NCI-H2107 treated with DMSO at 0.1 percent for 48 hours (cell line): ENCODE results near the gene KDM5C.
"Not testable (repeated sequence)": the region's sequence is repeated elsewhere in the genome, so short reads cannot be mapped to it uniquely, and the experiment has no call there.

ENCODE experiments used
- DNase-seq: peaks from one replicate; lab custom pipeline; 2025; ENCODE audit not compliant: unreplicated experiment; lab: John Stamatoyannopoulos, UW

KDM5C gene

DNA sequence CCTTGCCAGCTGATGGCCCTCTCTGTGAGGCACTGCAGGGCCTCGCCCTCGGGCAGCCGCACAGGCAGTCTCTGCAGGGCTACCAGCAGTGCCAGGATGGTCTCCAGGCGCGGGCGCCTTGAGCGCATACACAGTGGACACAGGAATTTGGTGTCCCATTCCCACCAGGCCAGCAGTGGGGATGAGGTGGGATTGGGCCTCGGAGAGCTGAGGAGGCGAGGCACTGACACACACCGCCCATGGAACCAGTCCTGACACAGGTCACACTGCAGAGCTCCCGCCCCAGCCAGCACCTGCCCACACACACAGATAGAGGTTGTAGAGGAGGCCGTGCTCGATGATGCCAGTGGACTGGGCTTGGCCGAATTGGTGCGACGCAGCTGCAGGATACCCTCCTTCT, 30.7 kb downstream of the KDM5C start:
- DNase-seq, result no peak

- no peak for DNase-seq
Measured at GRCh38 chrX:53193093-53193492, 31.9 kb downstream of the KDM5C start.

DNA sequence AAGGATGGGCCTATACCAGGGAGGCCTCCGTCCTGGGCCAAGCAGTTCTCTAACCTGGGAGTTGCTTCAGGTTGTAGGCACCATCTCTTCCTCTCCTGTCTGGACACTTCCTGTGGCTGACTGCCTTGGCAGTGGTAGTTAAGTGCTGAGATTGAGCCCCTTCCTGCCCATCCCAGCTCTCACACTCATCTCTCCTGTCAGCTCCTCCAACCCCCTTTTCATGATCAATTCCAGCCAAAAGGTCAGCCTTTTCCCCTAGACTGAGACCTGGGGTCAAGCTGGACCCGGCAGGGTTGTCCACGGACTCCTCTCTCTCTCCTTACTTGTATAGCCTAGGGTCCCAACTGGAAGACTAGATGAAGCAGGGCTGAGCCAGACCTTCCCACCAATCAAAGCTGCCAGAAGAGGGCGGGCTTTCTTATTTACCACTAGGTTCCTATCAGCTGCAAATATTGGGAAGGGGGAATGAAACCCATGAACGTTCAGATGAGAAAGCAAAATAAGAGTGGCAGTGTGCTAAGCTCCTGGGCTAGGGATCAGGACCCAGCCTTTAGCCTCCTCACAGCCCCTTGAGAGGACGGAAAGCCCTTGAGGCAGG, 34.5 kb downstream of the KDM5C start:
- no peak for DNase-seq

DNA sequence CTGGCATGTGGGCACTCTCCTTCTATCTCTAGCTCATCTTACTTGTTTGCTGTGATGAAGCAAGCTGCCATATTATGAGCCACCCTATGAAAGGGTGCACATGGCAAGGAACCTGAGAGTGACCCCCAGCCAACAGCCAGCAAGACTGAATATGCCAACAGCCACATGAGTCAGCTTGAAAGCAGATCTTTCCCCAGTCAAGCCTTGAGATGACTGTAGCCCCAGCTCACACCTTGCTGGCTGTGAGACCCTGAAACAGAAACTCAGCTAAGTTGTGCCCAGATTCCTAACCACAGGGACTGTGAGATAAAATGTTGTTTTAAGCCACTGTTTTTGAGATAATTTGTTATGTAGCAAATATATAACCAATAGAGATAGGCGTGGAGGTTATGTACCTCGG, 36.2 kb downstream of the KDM5C start:
- no peak for DNase-seq

DNA sequence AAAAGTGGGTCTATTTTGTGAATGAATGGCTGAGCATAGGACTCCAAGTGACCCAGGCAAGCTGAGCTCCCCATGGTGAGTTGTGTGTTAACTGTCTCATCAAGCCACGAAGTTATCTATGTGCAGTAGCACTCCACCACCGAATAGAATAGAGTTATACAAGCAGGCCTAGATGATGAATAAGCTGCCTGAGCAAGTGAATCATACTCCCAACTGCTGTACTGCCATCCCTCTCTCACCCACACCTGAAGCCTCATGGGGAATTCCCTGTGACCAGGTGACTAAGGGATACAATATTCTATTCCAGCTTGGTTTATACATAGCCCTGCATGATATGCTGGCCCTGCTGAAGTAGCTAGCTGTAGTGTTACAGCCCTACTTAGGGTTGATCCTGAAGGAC, 38.7 kb downstream of the KDM5C start:
- no peak for DNase-seq

DNA sequence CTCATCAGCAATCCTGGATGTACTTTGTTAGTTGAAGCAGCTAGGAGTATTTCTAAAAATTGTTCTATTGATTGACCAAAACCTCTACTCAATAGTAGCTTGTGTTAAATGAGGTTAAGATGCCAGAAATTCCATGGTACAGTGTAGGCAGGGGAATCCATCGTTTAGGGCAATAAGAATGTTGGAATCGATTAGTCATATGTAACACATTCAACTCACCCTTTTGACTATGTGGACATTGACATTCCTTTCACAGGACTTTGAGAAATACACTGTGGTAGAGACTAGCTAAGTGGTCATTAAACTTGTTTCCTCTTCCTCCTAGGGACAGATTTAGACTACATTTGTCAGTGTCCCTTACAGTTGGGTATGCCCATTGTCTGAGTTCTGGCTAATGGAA, 40.2 kb downstream of the KDM5C start:
- DNase-seq, result no peak

- no peak for DNase-seq
Measured at GRCh38 chrX:53171356-53171755, 53.7 kb downstream of the KDM5C start.

GRCh38 chrX:53166103-53166502, 58.9 kb downstream of the KDM5C start:
- DNase-seq, result no peak

- DNase-seq, result not testable (repeated sequence)
Measured at GRCh38 chrX:53164566-53164965, 60.4 kb downstream of the KDM5C start.

DNA sequence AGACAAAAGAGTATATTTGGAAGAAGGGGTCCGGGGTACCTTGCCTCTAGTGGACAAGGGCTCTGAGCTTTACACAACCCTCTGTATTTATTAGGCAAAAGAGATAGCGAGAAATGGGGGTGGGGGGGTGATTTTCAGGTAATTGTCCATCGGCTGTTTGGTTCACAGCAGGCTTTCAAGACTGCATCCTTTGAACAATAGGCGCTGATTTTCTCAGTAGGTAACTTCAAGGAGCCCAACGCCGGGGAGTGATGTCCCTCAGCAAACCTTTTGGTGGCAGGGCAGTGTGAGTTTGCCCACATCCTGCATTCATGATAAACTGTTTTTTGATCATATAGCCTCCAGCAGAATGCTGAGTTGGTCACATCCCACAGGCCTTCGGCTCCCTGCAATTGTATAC, 61.6 kb downstream of the KDM5C start:
- DNase-seq, result no peak

DNA sequence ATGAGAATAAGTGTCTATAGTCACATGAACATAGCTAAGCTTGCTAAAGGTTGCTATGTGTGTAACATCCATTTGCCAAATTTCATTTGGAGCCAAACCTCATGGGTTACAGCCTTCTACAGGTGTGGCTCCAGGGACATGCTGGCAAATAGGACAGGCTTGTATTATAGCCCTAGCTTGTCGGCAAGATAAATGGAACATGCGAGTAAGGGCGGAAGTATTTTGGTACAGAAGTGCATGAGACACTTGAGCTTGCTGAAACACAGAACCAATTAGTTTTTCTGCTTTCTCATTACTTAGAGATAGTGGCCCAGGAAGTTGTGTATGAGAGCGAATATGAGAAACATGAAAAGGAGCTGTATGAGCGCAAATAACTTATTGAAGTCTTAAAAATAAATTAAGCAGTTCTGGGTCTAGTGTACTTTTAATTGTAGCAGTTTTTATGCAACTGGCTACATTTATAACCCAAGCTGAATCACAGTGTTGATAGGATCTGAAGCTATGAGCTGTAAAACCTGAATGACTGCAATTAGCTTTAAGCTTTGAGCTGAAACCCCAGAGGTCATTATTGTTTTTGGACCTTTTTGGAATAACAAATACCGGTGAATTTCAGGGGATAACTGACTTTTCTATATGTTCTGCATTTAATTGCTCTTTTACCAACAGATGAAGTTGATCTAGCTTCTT, 64.6 kb downstream of the KDM5C start:
- no peak for DNase-seq

GRCh38 chrX:53159184-53159583, 65.8 kb downstream of the KDM5C start:
- no peak for DNase-seq

DNA sequence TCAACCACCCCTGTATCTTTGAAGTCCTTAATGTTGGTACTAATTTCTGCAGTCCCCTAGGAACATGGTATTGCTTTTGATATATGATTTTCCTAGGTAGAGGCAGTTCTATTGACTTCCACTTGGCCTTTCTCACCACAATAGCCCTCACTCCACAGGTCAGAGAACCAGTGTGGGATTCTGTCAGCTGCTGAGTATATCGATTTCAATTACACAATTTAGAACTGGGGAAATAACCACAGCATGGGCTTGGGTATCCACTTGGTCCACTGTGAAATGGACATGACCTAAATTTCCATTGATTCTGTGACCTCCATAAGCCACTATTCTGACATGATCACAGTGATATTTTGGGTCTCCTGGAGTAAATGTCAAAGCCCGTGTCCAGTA, 68.8 kb downstream of the KDM5C start:
- DNase-seq, result no peak

DNA sequence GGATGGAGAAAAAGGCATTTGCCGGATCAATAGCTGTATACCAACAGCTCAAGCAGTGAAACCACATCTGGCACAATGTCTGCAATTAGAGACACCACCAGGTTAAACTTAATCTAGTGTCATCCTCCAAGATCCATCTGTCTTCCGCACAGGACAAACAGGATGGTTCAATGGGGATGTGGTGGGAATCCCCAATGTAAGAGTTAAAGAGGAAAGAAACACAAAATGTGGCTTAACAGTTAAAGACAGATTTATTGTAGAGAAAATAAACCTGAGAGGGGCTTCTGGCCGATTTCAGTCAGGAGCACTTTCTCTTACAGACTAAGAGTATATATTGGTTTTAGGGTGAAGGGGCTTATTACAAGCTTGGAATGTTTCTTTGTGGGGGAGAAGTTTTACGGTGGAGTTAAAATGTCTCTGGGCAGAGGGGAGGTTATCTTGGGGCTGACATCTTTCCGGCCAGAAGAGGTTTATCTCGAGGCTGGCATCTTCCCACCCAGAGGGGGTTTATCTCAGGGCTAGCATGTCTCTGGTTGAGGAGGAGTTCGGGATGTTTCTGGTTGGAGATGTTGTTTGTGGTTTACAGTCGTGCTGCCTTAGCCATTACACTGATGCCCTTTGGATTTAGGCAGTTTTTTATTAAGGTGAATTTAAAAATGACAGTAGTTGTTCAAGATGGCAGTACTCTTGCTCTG, 69.3 kb downstream of the KDM5C start:
- no peak for DNase-seq

DNA sequence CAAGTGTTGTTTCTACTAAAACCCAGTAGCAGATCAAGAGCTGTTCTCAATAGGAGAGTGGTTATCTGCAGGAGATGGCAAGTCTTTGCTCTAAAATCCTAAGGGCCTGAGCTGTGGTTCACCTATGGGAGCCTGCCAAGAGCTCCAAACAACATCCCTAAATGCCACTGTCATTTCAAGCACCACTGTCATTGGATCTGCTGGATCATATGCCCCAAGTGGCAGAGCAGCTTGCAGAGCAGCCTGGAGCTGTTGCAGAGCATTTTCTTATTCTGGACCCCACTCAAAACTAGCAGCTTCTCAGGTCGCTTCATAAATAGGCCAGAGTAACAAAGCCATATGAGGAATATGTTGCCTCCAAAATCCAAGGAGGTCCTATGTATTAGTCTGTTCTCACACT, 71.4 kb downstream of the KDM5C start:
- no peak for DNase-seq
